ENCODE results near the gene WHRN. TPM values are rescaled to one million over a fixed set of nuclear protein-coding genes. Genes with fewer than 3 reads are reported as not detected.

The WHRN gene
- polyA plus RNA-seq, 1 donor from 2014 or later: 2.5 TPM

- Histone ChIP-seq H3K9me2 (ENCODE audit: insufficient read depth, low read length) (no peaks in the 10 kb centered on the region), H3F3A (ENCODE audit: insufficient read depth, low read length, poor library complexity, severe bottlenecking) (no peaks in the 10 kb centered on the region), H2AFZ (ENCODE audit: low read depth, low read length) (no peak overlapping the region), H4K20me1 (ENCODE audit: insufficient read depth) (no peaks in the 10 kb centered on the region), H3K4me2 (ENCODE audit: low read length) (no peak overlapping the region), H3K9me3 (ENCODE audit: low read length) (no peaks in the 10 kb centered on the region), H3K27ac (ENCODE audit: low read length) (no peak overlapping the region), H3K4me3 (ENCODE audit: low read length) (no peak overlapping the region), H3K79me2 (replicated peaks; ENCODE audit: insufficient read depth, low read length) (no peaks in the 10 kb centered on the region), H3K36me3 (ENCODE audit: insufficient read depth, low read length) (no peaks in the 10 kb centered on the region), H3K9ac (ENCODE audit: low read length) (no peak overlapping the region), H3K27me3 (ENCODE audit: insufficient read depth, low read depth, low read length) (no peaks in the 10 kb centered on the region)
- TF ChIP-seq TAF1 (IDR thresholded peaks at IDR 0.05; ENCODE audit: low read depth) (no peak), MXI1 (conservative IDR thresholded peaks at IDR 0.05; ENCODE audit: poor library complexity, severe bottlenecking) (no peak), RAD21 (conservative IDR thresholded peaks at IDR 0.05) (no peak), REST (IDR thresholded peaks at IDR 0.05; ENCODE audit: borderline replicate concordance) (no peak), SMC3 (conservative IDR thresholded peaks at IDR 0.05; ENCODE audit: poor library complexity) (no peak), EZH2 (IDR thresholded peaks at IDR 0.05; ENCODE audit: borderline replicate concordance, insufficient read depth, low read length, poor library complexity, severe bottlenecking) (no peak), CTCF (IDR thresholded peaks at IDR 0.05; ENCODE audit: poor library complexity, severe bottlenecking) (no peak), POLR2AphosphoS5 (IDR thresholded peaks at IDR 0.05) (no peak), EP300 (conservative IDR thresholded peaks at IDR 0.05; ENCODE audit: poor library complexity, severe bottlenecking) (no peak)
Measured at GRCh38 chr9:114549697-114550330, 44.5 kb upstream of the WHRN start.

GRCh38 chr9:114546851-114547250 is 41.6 kb upstream of the WHRN start:
- Histone ChIP-seq H3K36me3 (ENCODE audit: insufficient read depth, low read length) (no peaks in the 10 kb centered on the region), H3K27ac (ENCODE audit: low read length) (no peak overlapping the region), H3K4me2 (ENCODE audit: low read length) (no peak overlapping the region), H3K9me3 (ENCODE audit: low read length) (no peaks in the 10 kb centered on the region), H4K20me1 (ENCODE audit: insufficient read depth) (no peaks in the 10 kb centered on the region), H3K79me2 (replicated peaks; ENCODE audit: insufficient read depth, low read length) (no peaks in the 10 kb centered on the region), H3K4me3 (ENCODE audit: low read length) (no peak overlapping the region), H3K9me2 (ENCODE audit: insufficient read depth, low read length) (no peaks in the 10 kb centered on the region), H2AFZ (ENCODE audit: low read depth, low read length) (no peak overlapping the region), H3K9ac (ENCODE audit: low read length) (no peak overlapping the region), H3K27me3 (ENCODE audit: insufficient read depth, low read depth, low read length) (no peaks in the 10 kb centered on the region), H3F3A (ENCODE audit: insufficient read depth, low read length, poor library complexity, severe bottlenecking) (no peaks in the 10 kb centered on the region)
- TF ChIP-seq MXI1 (conservative IDR thresholded peaks at IDR 0.05; ENCODE audit: poor library complexity, severe bottlenecking) (no peak), EZH2 (IDR thresholded peaks at IDR 0.05; ENCODE audit: borderline replicate concordance, insufficient read depth, low read length, poor library complexity, severe bottlenecking) (no peak), EP300 (conservative IDR thresholded peaks at IDR 0.05; ENCODE audit: poor library complexity, severe bottlenecking) (no peak), RAD21 (conservative IDR thresholded peaks at IDR 0.05) (no peak), TAF1 (IDR thresholded peaks at IDR 0.05; ENCODE audit: low read depth) (no peak), REST (IDR thresholded peaks at IDR 0.05; ENCODE audit: borderline replicate concordance) (no peak), POLR2AphosphoS5 (IDR thresholded peaks at IDR 0.05) (no peak), SMC3 (conservative IDR thresholded peaks at IDR 0.05; ENCODE audit: poor library complexity) (no peak), CTCF (IDR thresholded peaks at IDR 0.05; ENCODE audit: poor library complexity, severe bottlenecking) (no peak)

Measured in neural cell (in vitro differentiated cells).